ENCODE measurements around the gene GPR84. TPM values are rescaled to one million over a fixed set of nuclear protein-coding genes. Genes with fewer than 3 reads are reported as not detected.
A peak's percentile ranks its signal among the peaks of the same experiment; 100 is the strongest.

Gene GPR84
- total RNA-seq, 1 donor from 2014 or later: 0.96 TPM

DNA sequence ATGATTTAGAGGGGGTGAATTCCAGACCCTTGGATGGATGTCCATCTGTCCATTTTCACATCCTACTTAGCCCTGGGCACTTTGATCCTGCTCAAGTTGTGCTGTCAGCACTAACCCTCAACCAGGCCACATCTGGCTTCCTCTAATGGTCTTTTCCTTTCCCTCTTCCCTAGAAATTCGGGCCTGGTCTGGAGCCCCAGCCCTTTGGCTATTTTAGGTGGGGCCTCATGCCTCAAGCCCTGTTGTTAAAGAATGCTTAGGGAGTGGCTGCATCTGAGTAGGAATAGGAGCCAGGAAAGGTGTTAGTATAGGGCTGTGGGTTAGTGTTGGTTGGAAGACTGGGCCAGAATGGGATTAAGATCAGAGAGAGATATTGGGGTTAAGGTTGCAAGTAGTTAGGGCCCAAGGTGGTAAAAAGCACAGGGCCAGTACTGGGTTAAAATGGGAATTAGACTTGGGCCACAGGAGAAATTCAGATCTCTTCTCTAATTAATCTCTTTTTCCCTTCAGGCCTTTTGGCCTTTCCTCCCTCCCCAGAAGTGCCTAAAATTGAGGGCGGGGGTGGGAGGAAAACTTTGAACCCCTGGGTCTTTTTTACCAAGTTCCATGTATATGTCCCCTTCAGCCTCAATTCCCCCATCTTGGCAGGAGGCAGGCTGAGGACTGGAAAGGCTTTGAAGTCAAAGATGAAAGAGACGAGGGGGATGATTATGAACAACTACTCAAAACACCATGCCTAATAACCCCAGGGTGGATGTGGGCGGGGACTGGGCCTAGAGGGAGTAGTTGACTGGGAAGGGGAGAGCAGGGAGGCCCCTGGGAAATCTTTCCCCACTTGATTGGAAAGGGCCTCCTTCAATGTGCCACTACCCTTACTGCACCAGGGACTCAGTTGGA lies 24.2 kb upstream of the GPR84 start:
- intact Hi-C loops (cut with DNase I): no loop called here
- TF ChIP-seq, protein P1, sequence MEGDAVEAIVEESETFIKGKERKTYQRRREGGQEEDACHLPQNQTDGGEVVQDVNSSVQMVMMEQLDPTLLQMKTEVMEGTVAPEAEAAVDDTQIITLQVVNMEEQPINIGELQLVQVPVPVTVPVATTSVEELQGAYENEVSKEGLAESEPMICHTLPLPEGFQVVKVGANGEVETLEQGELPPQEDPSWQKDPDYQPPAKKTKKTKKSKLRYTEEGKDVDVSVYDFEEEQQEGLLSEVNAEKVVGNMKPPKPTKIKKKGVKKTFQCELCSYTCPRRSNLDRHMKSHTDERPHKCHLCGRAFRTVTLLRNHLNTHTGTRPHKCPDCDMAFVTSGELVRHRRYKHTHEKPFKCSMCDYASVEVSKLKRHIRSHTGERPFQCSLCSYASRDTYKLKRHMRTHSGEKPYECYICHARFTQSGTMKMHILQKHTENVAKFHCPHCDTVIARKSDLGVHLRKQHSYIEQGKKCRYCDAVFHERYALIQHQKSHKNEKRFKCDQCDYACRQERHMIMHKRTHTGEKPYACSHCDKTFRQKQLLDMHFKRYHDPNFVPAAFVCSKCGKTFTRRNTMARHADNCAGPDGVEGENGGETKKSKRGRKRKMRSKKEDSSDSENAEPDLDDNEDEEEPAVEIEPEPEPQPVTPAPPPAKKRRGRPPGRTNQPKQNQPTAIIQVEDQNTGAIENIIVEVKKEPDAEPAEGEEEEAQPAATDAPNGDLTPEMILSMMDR (IDR thresholded peaks at IDR 0.05): no peak
- H3K9me3 ChIP-seq: no peaks in the 10 kb centered on the region
- no peak for DNase-seq
- H3K27me3 ChIP-seq: no peaks in the 10 kb centered on the region
- H3K36me3 ChIP-seq: no peaks in the 10 kb centered on the region
- H3K4me3 ChIP-seq: no peak overlapping the region
- peaks cover 5% of the 10 kb centered on the region for H3K4me1 ChIP-seq
- no peak overlapping the region for H3K27ac ChIP-seq
- no peak for ATAC-seq

DNA sequence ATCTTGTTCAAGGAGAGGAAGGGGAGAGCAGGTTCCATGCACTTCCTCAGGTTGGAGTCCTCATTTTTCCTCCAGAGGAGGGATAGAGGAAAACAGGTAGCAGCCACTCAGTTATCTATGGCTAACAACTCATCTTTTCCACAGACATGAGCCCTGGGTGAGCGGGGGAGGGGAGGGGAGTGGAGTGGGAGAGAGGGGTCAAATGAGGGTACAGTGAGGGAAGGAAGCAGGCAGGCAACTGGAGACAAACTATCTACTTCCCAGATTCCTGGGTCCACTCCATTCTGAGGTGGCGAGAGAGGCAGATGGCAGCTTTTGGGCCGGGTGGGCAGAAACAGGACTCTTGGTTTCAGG lies 22.8 kb upstream of the GPR84 start:
- no peak overlapping the region for H3K4me3 ChIP-seq
- intact Hi-C loops (cut with DNase I): no loop called here

DNA sequence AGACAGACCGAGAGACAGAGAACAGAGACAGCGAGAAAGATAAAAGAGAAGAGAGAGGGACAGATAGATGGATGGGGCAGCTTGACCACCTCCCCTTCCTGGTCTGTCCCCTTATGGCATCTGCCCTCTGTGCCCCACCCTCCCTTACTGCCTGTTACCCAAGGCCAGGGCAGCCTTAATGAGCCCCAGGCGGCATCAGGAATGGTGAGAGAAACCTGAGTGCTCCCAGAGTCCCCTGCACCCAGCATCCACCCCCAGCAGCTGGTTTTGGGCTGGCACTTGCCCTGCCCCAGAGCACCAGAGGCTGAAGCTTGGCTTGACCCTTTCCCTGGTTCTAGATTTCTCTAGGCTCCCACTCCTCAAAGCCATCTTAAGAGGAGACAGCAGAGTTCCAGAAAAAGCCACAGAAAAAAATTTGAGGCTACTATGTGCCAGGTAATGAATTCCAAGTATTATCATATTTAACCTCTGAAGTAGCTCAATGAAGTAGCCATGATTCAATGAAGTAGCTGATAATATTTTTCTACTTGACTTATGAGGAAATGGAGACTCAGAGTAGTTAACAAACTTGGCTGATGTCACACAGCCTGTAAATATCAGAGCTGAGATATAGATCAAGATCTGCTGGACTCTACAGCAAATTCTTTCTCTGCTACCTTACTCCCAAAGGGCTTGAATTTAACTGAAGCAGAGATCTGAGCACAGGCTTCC lies 22.3 kb upstream of the GPR84 start:
- H3K27ac ChIP-seq: no peak overlapping the region
- DNase-seq (no peak), ATAC-seq (no peak)
- intact Hi-C loops (cut with DNase I): no loop called here
- H3K4me1 ChIP-seq: peaks cover under 1% of the 10 kb centered on the region
- no peaks in the 10 kb centered on the region for H3K36me3 ChIP-seq
- H3K4me3 ChIP-seq: no peak overlapping the region
- TF ChIP-seq, protein P1 (IDR thresholded peaks at IDR 0.05): no peak
- no peaks in the 10 kb centered on the region for H3K9me3 ChIP-seq
- no peaks in the 10 kb centered on the region for H3K27me3 ChIP-seq

More for the DNA sequence above, 22.8 kb upstream of the GPR84 start:
- TF ChIP-seq, protein P1 (IDR thresholded peaks at IDR 0.05): no peak
- DNase-seq: no peak
- no peaks in the 10 kb centered on the region for H3K27me3 ChIP-seq
- no peak for ATAC-seq
- H3K27ac ChIP-seq: no peak overlapping the region
- peaks cover 5% of the 10 kb centered on the region for H3K4me1 ChIP-seq
- H3K9me3 ChIP-seq: no peaks in the 10 kb centered on the region
- no peaks in the 10 kb centered on the region for H3K36me3 ChIP-seq

DNA sequence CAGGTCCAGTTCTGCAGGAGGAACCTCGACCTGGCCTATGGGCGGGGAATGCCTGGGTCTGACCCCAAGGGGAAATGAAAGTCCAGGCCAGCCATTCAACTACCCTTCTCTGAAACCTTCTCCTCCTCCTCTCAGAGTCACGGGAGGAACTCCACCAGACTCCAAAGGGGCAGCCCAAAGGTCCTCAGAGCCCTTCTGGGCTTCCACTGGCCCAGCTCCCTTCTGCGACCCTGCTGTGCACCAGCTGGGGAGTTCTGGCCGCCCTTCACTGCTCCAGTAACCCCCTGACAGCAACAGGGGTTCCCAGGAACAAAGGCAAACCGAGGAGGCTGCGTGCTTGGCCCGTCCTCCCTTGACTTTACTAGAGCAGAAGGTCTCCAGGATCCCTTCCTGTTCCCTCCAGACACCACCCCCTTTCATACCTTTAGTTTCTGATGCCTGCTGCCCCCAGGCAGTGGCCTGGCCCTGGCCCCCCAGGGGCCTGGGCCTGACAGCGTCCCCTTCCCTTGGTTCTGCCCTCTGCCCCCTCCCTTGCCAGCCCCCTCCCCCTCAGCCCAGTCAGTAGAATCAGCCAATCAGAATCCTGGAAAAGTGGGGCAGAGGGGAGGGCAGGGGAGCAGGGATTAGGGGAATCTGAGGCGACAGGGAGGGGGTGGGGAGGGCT lies 21.1 kb upstream of the GPR84 start:
- H3K27ac ChIP-seq: peak overlapping the region; percentile 72
- TF ChIP-seq, protein P1 (IDR thresholded peaks at IDR 0.05): no peak
- no peak overlapping the region for H3K4me3 ChIP-seq
- intact Hi-C loops (cut with DNase I): no loop called here
- H3K27me3 ChIP-seq: no peaks in the 10 kb centered on the region
- DNase-seq (peak; percentile 70), ATAC-seq (peak; percentile 63)
- H3K36me3 ChIP-seq: no peaks in the 10 kb centered on the region
- no peaks in the 10 kb centered on the region for H3K4me1 ChIP-seq
- H3K9me3 ChIP-seq: no peaks in the 10 kb centered on the region

DNA sequence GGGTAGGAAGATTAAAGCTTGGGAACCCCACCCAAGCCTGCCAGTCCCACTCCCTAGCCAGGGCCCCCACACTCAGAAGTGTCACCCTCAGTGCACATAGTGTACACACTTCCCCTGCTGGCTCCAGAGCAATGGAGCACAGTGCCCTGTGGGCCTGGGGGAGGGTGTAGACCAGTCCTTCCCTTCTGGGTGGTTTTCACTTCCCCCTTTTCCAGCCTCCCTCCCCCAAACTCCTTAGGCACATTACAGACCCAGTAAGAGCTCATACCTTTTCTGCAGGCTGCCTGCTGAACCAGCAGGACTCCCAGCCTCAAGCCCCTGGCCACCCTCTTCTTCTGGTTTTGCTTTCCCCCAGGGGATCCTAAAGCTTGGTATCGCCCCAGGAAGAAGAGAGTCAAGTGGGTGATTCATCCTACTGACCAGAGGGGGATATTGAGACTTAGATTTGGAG lies 20.3 kb upstream of the GPR84 start, which contains the start of gene ZNF385A:
ZNF385A (minus strand) TSS at position 143 of the 451 bp plus-strand sequence. CDS start 219 bp downstream, outside the sequence.
- ATAC-seq: peak; percentile 80
- intact Hi-C loops (cut with DNase I): no loop called here
- Histone ChIP-seq H3K27ac (peak within 1 kb of the TSS; percentile 72), H3K9me3 (no peaks in the 10 kb centered on the region), H3K36me3 (no peaks in the 10 kb centered on the region), H3K4me3 (peak within 1 kb of the TSS; percentile 32), H3K27me3 (no peaks in the 10 kb centered on the region), H3K4me1 (no peaks in the 10 kb centered on the region)
- DNase-seq: peak; percentile 80
- TF ChIP-seq, protein P1 (IDR thresholded peaks at IDR 0.05): no peak

All from upper lobe of right lung (tissue), 1 donor.